ENCODE measurements around the gene CLSTN2.

DNA sequence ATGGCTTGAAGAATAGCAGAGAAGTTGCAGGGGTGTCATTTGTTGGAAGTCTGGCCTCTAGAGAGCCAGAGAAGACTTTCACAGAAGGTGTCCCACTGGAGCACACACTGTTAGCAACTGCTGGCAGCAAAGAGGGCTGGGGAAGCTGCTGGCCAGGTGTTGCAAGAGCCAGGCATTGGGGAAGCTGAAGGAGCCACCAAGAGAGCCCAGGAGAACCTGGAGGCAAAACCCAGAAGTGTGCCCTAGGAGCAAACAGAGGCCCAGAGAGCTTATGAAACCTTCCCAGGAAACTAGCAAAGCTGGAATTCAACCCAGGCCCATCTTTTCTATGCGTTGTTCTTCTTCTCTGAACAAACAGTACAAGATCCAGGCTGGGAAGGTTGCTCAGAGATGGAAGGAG lies 610.2 kb downstream of the CLSTN2 start:
- no peak for TF ChIP-seq FOXA1 (IDR thresholded peaks at IDR 0.05)
- no peak for TF ChIP-seq BHLHE40 (IDR thresholded peaks at IDR 0.05; ENCODE audit: borderline replicate concordance)
- TF ChIP-seq NFRKB (IDR thresholded peaks at IDR 0.05), result no peak
- no peak for TF ChIP-seq FOXK2 (IDR thresholded peaks at IDR 0.05)
- TF ChIP-seq HDGF (IDR thresholded peaks at IDR 0.05; ENCODE audit: borderline replicate concordance), result no peak
- TF ChIP-seq, protein P1, sequence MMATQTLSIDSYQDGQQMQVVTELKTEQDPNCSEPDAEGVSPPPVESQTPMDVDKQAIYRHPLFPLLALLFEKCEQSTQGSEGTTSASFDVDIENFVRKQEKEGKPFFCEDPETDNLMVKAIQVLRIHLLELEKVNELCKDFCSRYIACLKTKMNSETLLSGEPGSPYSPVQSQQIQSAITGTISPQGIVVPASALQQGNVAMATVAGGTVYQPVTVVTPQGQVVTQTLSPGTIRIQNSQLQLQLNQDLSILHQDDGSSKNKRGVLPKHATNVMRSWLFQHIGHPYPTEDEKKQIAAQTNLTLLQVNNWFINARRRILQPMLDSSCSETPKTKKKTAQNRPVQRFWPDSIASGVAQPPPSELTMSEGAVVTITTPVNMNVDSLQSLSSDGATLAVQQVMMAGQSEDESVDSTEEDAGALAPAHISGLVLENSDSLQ (IDR thresholded peaks at IDR 0.05), result no peak
- TF ChIP-seq ARNT (IDR thresholded peaks at IDR 0.05), result no peak
- TF ChIP-seq SUZ12 (IDR thresholded peaks at IDR 0.05), result no peak
- TF ChIP-seq L3MBTL2 (conservative IDR thresholded peaks at IDR 0.05), result no peak
- TF ChIP-seq SP1 (IDR thresholded peaks at IDR 0.05), result no peak

Data from HEK293T (cell line).